HG02642 (cell line): ENCODE data around the gene TRABD2B.

Experiments used
- ATAC-seq: cut with Tn5 transposase; IDR thresholded peaks from one replicate; pipeline ENCODE4 v1.9.1; 2021; ENCODE audit warnings: mild to moderate bottlenecking; ENCODE audit not compliant: unreplicated experiment, poor library complexity

The TRABD2B gene

GRCh38 chr1:47997289-47998200, at the start of gene TRABD2B:
Gene TRABD2B, minus strand, starts transcription at chr1:47997385.
- ATAC-seq = peak; percentile 88

- no peak for ATAC-seq
These were observed 47.1 kb upstream of the TRABD2B start for GRCh38 chr1:48044311-48044710.

GRCh38 chr1:48043622-48044021, 46.4 kb upstream of the TRABD2B start:
- ATAC-seq = no peak

GRCh38 chr1:48040154-48040553, 43.0 kb upstream of the TRABD2B start:
- no peak for ATAC-seq

DNA sequence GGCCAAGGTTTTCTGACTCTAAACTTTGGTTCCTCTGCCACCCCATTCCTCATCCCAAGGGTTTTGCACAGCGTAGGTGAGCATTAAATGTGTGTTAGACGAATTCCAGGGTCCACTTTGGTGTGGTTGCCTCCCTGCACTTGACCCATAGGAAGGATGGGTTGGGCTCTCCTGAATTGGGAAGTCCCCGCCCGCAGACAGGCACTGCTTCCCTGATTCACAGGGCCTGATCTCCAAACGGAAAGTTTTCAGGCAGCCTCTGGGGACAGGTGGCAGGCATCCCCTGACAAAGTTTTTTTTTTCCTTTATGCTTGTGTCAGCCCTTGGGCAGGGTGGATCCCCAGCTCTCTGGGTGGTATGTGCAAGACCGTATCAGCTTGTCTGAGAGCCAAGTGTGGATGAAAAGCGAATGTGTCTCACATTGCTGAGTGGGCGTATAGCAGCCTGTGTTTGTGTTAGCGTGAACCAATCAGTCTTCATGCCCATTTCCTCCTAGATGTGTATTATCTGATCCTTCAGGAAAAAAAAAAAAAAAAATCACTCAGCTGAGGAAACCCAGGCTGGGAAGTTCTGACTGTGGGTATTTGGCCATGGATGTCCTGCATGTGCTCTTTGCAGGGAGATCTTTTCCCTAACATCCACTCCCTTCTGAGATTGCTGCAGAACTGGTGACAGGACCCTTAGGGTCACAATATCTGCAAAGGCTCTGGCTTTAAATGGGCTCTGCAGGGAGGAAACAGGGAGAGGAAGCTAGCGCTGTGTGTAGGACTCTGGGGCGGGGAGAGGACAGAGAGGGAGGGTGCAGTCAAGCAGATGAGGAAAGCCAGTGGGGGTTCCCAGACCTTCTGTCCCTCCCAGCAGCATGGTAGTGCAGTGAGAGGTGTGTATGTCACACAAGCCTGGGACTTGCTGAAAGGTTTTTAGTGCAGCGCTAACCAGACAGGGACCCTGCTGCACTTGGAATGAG, 42.2 kb upstream of the TRABD2B start:
- no peak for ATAC-seq

- ATAC-seq = no peak
These were observed 41.1 kb upstream of the TRABD2B start for GRCh38 chr1:48038270-48038767.

GRCh38 chr1:48036710-48037355, 39.6 kb upstream of the TRABD2B start:
- ATAC-seq = no peak

DNA sequence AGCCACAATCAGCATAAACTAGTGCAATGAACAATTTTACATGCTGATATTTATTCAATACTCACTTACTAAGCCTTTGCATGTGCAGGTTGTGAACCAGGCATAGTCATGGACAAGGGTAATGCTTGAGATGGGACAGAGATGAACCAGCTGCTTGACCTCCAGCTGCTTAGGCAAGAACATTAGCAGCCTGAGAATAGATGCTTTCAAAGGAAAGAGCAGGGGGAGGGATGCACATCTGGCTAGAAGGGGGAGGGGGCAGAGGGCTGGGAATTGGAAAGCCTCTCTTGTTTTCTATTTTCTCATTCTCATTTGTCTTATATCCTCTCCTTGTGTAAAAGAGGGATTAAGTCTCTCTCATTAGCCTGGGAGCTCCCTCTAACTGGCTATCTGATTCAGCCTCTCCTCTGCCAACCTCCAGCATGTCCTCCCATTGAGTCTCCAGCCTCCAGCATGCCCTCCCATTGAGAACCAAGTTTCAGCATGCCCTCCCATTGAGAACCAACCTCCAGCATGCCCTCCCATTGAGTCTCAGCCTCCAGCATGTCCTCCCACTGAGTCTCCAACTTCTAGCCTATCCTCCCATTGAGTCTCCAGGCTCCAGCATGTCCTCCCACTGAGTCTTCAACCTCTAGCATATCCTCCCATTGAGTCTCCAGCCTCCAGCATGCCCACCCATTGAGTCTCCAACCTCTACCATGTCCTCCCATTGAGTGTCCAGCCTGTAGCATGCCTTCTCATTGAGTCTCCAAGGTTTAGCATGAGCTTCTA, 38.4 kb upstream of the TRABD2B start:
- ATAC-seq = no peak

DNA sequence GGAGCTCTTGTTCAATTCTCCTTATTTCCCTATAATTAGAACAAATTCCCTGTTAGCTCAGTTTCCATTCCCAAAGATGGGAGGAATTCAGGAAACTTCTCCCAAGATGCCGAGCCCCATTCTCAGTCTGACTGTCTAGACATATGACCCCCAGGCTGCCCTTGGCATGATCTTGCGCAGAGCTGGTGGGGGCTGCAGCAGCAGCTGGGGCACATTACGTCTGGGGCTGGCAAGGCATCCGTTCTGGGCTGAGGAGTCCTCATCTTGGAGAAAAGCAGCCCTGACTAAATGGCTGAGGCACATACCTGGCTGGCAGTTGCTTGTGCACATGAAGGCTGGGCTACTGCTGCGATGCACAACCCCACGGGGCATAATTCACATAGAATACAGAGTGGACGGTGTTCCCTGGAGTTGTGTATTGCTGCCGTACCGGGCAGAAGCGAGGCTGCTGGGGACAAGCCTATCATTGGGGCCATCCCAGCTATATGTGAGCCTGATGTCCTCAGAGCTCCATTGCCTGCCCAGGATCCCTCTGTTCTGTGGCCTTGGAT, 36.4 kb upstream of the TRABD2B start:
- ATAC-seq = no peak

DNA sequence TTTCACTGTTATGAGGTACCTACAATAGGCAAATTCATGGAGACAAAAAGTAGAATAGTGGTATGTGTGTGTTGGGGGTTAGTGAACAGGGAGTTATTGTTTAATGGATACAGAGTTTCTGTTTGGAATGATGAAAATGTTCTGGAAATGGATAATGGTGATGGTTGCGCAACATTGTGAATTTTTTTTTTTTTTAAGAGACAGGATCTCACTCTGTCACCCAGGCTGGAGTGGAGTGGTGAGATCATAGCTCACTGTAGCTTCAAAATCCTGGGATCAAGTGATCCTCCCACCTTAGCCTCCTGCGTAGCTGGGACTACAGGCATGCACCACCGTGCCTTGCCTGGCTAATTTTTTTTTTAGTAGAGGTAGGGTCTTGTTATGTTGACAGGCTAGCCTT, 34.5 kb upstream of the TRABD2B start:
- no peak for ATAC-seq

- ATAC-seq = no peak
These were observed 33.6 kb upstream of the TRABD2B start for GRCh38 chr1:48030696-48031365.

- ATAC-seq = no peak
These were observed 33.0 kb upstream of the TRABD2B start for GRCh38 chr1:48030211-48030610.

GRCh38 chr1:48028218-48029069, 31.3 kb upstream of the TRABD2B start:
- no peak for ATAC-seq

GRCh38 chr1:48027533-48027835, 30.3 kb upstream of the TRABD2B start:
- ATAC-seq = no peak

GRCh38 chr1:48026701-48027532, 29.7 kb upstream of the TRABD2B start:
- ATAC-seq = no peak

DNA sequence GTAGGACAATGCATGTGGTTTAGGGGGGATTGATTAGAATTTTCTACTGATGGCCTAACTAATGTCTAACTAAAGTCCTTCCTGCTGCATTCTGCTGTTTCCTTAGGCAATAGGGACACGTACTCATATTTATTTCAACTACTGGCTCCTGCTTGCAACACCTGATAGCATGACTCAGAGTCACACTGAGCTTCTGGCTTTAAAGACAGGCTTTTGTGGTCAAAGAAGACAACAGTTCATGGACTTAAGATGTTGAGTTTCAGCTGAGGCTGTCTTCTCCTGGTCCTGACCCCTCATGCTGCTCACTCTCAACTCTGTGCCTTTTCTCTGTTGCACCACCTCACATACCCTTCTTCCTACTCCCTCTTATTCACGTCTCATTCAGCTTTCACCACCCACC, 29.1 kb upstream of the TRABD2B start:
- ATAC-seq = no peak

DNA sequence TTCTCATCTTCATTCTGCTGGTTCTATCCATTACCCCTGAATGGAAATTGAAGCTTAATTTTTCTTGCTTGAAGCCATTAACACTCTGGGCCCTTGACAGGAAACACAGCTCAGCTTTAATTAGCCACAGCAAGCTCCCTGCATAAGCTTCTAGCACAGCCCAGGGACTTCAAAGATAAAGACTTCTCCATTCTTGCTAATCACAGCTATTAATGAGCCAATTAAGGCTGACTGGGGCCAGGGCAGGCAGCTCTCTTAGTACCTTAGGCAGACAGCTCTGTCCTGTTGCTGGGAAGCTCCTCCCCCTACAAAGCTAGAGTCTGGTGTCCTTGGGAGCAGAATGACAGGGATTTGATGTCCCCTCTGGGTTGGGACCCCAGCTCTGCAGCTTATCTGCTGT, 27.9 kb upstream of the TRABD2B start:
- no peak for ATAC-seq
